Ishikawa (cell line): ENCODE results near the gene PPP1R27.

Experiments
- TEAD4 ChIP-seq: IDR thresholded peaks from 2 replicates; pipeline ENCODE4 v1.6.1; 2012
- YY1 ChIP-seq: IDR thresholded peaks from 2 replicates; pipeline ENCODE4 v1.6.1; 2012; ENCODE audit warnings: low read depth

- TF ChIP-seq YY1, result no peak
- TF ChIP-seq TEAD4, result no peak
These were observed 6.2 kb downstream of the PPP1R27 start for GRCh38 chr17:81828656-81829055.
